ENCODE measurements around the gene C1orf167. TPM values are rescaled to one million over a fixed set of nuclear protein-coding genes. Genes with fewer than 3 reads are reported as not detected.

Gene C1orf167
- total RNA-seq, 1 experiment from 2014 or later: 0.39 TPM

DNA sequence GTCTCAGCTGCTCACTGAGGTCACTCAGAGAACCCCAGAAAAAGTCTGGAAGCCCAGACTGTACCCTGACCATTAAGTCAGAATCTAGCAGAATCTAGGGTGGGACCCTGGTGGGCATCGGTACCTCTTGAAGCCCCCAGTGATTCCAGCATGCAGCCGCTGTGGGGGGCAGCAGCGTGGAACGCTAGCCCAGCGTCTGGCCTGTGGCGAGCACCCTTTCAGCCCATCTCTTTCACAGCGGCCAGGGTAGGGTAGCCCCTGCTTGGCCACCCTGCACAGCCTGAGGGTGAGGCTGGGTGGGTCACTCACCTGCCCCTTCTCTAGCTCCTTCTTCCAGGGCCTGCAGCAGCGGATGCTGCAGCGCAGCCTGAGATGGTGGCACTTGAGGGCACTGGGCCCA is 16.3 kb downstream of the C1orf167 start:
- no peaks in the 10 kb centered on the region for H3K23me2 ChIP-seq (ENCODE audit: insufficient read length, low read depth, low read length, poor library complexity, severe bottlenecking)
- H3K27me3 ChIP-seq (ENCODE audit: insufficient read depth, low read length): no peaks in the 10 kb centered on the region
- Mint-ChIP-seq H3K4me1 (no peaks in the 10 kb centered on the region), H3K27me3 (ENCODE audit: low read depth) (peaks cover 3% of the 10 kb centered on the region; the same call in 1 of the 2 replicates), H3K9me3 (no peaks in the 10 kb centered on the region), H3K36me3 (ENCODE audit: insufficient read depth in 1 of 3, low read depth in 3 of 3) (no peaks in the 10 kb centered on the region), H3K4me3 (no peak overlapping the region), H3K27ac (no peak overlapping the region)
- H3K23ac ChIP-seq (ENCODE audit: insufficient read length, low read depth, low read length): no peak overlapping the region
- no peak overlapping the region for H2BK15ac ChIP-seq (ENCODE audit: low read depth, low read length)
- no peak overlapping the region for H2AK5ac ChIP-seq (ENCODE audit: insufficient read length, low read length)
- no peak overlapping the region for H4K91ac ChIP-seq (ENCODE audit: insufficient read length, low read depth, low read length)
- H2BK12ac ChIP-seq (ENCODE audit: insufficient read length, low read depth, low read length): no peak overlapping the region
- H3K9me3 ChIP-seq (ENCODE audit: control insufficient read depth, low read depth, low read length): no peaks in the 10 kb centered on the region
- no peak overlapping the region for H4K8ac ChIP-seq (replicated peaks; ENCODE audit: insufficient read length, low read depth, low read length)
- H3K4me1 ChIP-seq (ENCODE audit: insufficient read depth, low read length): no peaks in the 10 kb centered on the region
- no peak overlapping the region for H4K5ac ChIP-seq (ENCODE audit: insufficient read length, low read depth, low read length)
- no peak overlapping the region for H3K4me2 ChIP-seq (ENCODE audit: insufficient read depth, insufficient read length, low read length)
- H2BK120ac ChIP-seq (ENCODE audit: low read depth, low read length, poor library complexity, severe bottlenecking): no peak overlapping the region
- H2AFZ ChIP-seq (ENCODE audit: low read length): no peak overlapping the region
- no peak overlapping the region for H3K18ac ChIP-seq (ENCODE audit: insufficient read length, low read depth, low read length)
- no peak overlapping the region for H3K56ac ChIP-seq (ENCODE audit: insufficient read length, low read depth, low read length)
- no CpG with 5 or more reads among the region's 9 CpGs for WGBS (ENCODE audit: extremely low coverage, insufficient read length, low lambda C conversion rate)
- no peaks in the 10 kb centered on the region for H4K20me1 ChIP-seq (ENCODE audit: control insufficient read depth, insufficient read depth, insufficient read length)
- H3T11ph ChIP-seq (ENCODE audit: low read length): no peak overlapping the region
- no peak overlapping the region for H2BK5ac ChIP-seq (ENCODE audit: insufficient read length, low read length)
- TF ChIP-seq, protein P1, sequence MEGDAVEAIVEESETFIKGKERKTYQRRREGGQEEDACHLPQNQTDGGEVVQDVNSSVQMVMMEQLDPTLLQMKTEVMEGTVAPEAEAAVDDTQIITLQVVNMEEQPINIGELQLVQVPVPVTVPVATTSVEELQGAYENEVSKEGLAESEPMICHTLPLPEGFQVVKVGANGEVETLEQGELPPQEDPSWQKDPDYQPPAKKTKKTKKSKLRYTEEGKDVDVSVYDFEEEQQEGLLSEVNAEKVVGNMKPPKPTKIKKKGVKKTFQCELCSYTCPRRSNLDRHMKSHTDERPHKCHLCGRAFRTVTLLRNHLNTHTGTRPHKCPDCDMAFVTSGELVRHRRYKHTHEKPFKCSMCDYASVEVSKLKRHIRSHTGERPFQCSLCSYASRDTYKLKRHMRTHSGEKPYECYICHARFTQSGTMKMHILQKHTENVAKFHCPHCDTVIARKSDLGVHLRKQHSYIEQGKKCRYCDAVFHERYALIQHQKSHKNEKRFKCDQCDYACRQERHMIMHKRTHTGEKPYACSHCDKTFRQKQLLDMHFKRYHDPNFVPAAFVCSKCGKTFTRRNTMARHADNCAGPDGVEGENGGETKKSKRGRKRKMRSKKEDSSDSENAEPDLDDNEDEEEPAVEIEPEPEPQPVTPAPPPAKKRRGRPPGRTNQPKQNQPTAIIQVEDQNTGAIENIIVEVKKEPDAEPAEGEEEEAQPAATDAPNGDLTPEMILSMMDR (conservative IDR thresholded peaks at IDR 0.05): no peak
- no peak overlapping the region for H3K27ac ChIP-seq (ENCODE audit: insufficient read length, low read depth, low read length)
- no peak overlapping the region for H3K14ac ChIP-seq (ENCODE audit: insufficient read depth, low read length)
- DNase-seq: no peak
- no peak overlapping the region for H3K4ac ChIP-seq (ENCODE audit: low read depth, low read length)
- no peaks in the 10 kb centered on the region for H3K79me1 ChIP-seq (ENCODE audit: insufficient read depth, low read depth, low read length, poor library complexity, severe bottlenecking)
- H3K79me2 ChIP-seq (ENCODE audit: insufficient read depth, low read length): no peaks in the 10 kb centered on the region
- H3K9ac ChIP-seq (ENCODE audit: extremely low read depth, insufficient read length, low read length): no peak overlapping the region
- no peak overlapping the region for H2BK20ac ChIP-seq (ENCODE audit: low read depth, low read length, poor library complexity, severe bottlenecking)
